GM23248 (cell line): ENCODE measurements around the gene PTPRK. TPM values are rescaled to one million over a fixed set of nuclear protein-coding genes. Genes with fewer than 3 reads are reported as not detected.

Experiments
- DNase-seq: peaks from one replicate; pipeline ENCODE4 v3.0.0-alpha.2; 2015
- H2AFZ ChIP-seq: fragments of 200-600 bp; sonication (generic); 2 replicates; pipeline ENCODE4 v1.6.1; 2016; ENCODE audit warnings: antibody characterized with exemption
- H3F3A ChIP-seq: fragments of 200-600 bp; sonication (generic); 2 replicates; pipeline ENCODE4 v1.6.1; 2016; ENCODE audit warnings: mild to moderate bottlenecking, antibody characterized with exemption, mixed run types; ENCODE audit not compliant: insufficient read depth
- H3K27ac ChIP-seq: fragments of 200-600 bp; sonication (generic); 2 replicates; pipeline ENCODE4 v1.5.1; 2016; ENCODE audit warnings: mild to moderate bottlenecking
- H3K27me3 ChIP-seq: fragments of 200-600 bp; sonication (generic); replicated peaks from 2 replicates; pipeline ENCODE4 v1.6.1; 2016; ENCODE audit warnings: mild to moderate bottlenecking; ENCODE audit not compliant: insufficient read depth
- H3K36me3 ChIP-seq: fragments of 200-600 bp; sonication (generic); 2 replicates; pipeline ENCODE4 v1.6.1; 2016; ENCODE audit warnings: low read depth, mild to moderate bottlenecking
- H3K4me1 ChIP-seq: fragments of 200-600 bp; sonication (generic); 2 replicates; pipeline ENCODE4 v1.6.1; 2016; ENCODE audit warnings: mild to moderate bottlenecking; ENCODE audit not compliant: insufficient read depth
- H3K4me2 ChIP-seq: fragments of 200-600 bp; sonication (generic); one replicate; pipeline ENCODE4 v1.6.1; 2016; ENCODE audit warnings: mild to moderate bottlenecking; ENCODE audit not compliant: unreplicated experiment
- H3K4me3 ChIP-seq: fragments of 200-600 bp; sonication (generic); 2 replicates; pipeline ENCODE4 v1.5.1; 2016; ENCODE audit warnings: mild to moderate bottlenecking
- H3K79me2 ChIP-seq: fragments of 200-600 bp; sonication (generic); 2 replicates; pipeline ENCODE4 v1.6.1; 2016; ENCODE audit warnings: mild to moderate bottlenecking; ENCODE audit not compliant: insufficient read depth
- H3K9ac ChIP-seq: fragments of 200-600 bp; sonication (generic); 2 replicates; pipeline ENCODE4 v1.6.1; 2016; ENCODE audit warnings: mild to moderate bottlenecking
- H3K9me2 ChIP-seq: fragments of 200-600 bp; sonication (generic); 2 replicates; pipeline ENCODE4 v1.6.1; 2016; ENCODE audit warnings: mixed run types, mild to moderate bottlenecking, moderate library complexity; ENCODE audit not compliant: insufficient read depth
- H3K9me3 ChIP-seq: fragments of 200-600 bp; sonication (generic); one replicate; pipeline ENCODE4 v1.6.1; 2017; ENCODE audit warnings: low read depth
- H4K20me1 ChIP-seq: fragments of 200-600 bp; sonication (generic); 2 replicates; pipeline ENCODE4 v1.6.0; 2016; ENCODE audit not compliant: insufficient read depth
- EZH2 ChIP-seq: fragments of 200-600 bp; sonication (generic); IDR thresholded peaks from 2 replicates; pipeline ENCODE4 v1.6.1; 2018; ENCODE audit warnings: antibody characterized with exemption, mild to moderate bottlenecking; ENCODE audit not compliant: insufficient read depth, poor library complexity, severe bottlenecking
- EZH2phosphoT487 ChIP-seq: fragments of 200-600 bp; sonication (generic); IDR thresholded peaks from 2 replicates; pipeline ENCODE4 v1.6.1; 2018; ENCODE audit warnings: antibody characterized with exemption, moderate library complexity, mild to moderate bottlenecking, low read depth; ENCODE audit not compliant: insufficient read depth
- WGBS, 2 experiments: methylation state at CpG; one replicate each; pipeline ENCODE4 v1.1.6; 2015 to 2017; ENCODE audit warnings: low lambda C conversion rate in 2 of 2, low coverage in 1 of 2; ENCODE audit errors: missing lambda C conversion rate in 2 of 2; 5-methylcytosine and 5-hydroxymethylcytosine counted together
- in situ Hi-C: fragments of 300-500 bp; cut with MboI; formaldehyde crosslinking; loops from 2 replicates; pipeline ENCODE4 v1.15.0; 2020
- polyA plus RNA-seq: library from polyadenylated mRNA; unstranded; fragments of >200 nt; fragmentation: Nextera tagmentation; extraction: Ambion mirVana; gene quantifications from 2 replicates; pipeline ENCODE4 v1.2.1, GENCODE V29; 2016
- total RNA-seq: library from RNA; depleted of rRNA; stranded (reverse); fragments of >200 nt; shearing (Covaris generic); gene quantifications from 2 replicates; pipeline ENCODE4 v1.2.3, GENCODE V29; 2014

The PTPRK gene
- total and polyA plus RNA-seq, 2 experiments from 2014 or later = 22.3 to 34.5 TPM

DNA sequence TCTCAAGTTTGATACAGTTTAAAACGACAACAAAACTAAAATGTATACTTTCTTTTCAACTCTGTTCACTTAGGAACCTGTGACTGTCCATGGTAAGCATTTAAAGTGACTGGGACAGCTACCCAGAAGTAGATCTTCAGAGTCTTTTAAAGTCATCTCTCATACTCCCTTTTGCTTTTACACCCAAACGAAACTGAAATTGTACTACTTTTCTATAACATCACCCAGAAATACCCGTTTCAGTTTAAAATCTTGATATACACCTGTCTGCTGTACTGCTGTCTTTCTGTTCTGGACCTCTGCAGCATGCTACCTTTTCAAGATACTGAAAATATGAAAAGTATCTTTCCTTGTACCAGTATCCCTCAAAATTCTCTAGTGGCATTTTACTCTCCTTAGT lies 449.2 kb downstream of the PTPRK start:
- Histone ChIP-seq H3K9me2 (no peaks in the 10 kb centered on the region), H3K9me3 (no peaks in the 10 kb centered on the region), H3K27me3 (no peaks in the 10 kb centered on the region), H3K4me1 (peaks cover 18% of the 10 kb centered on the region), H3K27ac (no peak overlapping the region), H3K9ac (no peak overlapping the region), H3F3A (peaks cover 13% of the 10 kb centered on the region; the same call in 1 of the 2 replicates), H2AFZ (no peak overlapping the region), H4K20me1 (no peaks in the 10 kb centered on the region), H3K79me2 (no peaks in the 10 kb centered on the region), H3K4me2 (no peak overlapping the region), H3K36me3 (no peaks in the 10 kb centered on the region), H3K4me3 (no peak overlapping the region)
- WGBS, 2 experiments = 81 to 91% methylated on average over 3 of the region's 3 CpGs
- in situ Hi-C loops = no loop called here
- TF ChIP-seq EZH2 = no peak
- DNase-seq = no peak

GRCh38 chr6:128070406-128070805 lies 450.0 kb downstream of the PTPRK start:
- peak overlapping the region; percentile 1 for H3K4me2 ChIP-seq
- WGBS, 2 experiments = 60 to 71% methylated on average over 3 of the region's 3 CpGs
- H3K9ac ChIP-seq = no peak overlapping the region
- peak; percentile 47 for DNase-seq
- H3K79me2 ChIP-seq = no peaks in the 10 kb centered on the region
- in situ Hi-C loops = no loop called here
- TF ChIP-seq EZH2 (no peak), EZH2phosphoT487 (no peak)
- no peak overlapping the region for H2AFZ ChIP-seq
- H4K20me1 ChIP-seq = no peaks in the 10 kb centered on the region
- H3K27me3 ChIP-seq = no peaks in the 10 kb centered on the region
- H3K4me1 ChIP-seq = peaks cover 18% of the 10 kb centered on the region
- no peaks in the 10 kb centered on the region for H3K9me3 ChIP-seq
- H3K27ac ChIP-seq = peak overlapping the region; percentile 46
- H3K9me2 ChIP-seq = no peaks in the 10 kb centered on the region
- H3K36me3 ChIP-seq = no peaks in the 10 kb centered on the region
- no peak overlapping the region for H3K4me3 ChIP-seq
- peaks cover 13% of the 10 kb centered on the region; the same call in 1 of the 2 replicates for H3F3A ChIP-seq

- H3K4me3 ChIP-seq = no peak overlapping the region
- 79 to 86% methylated on average over 2 of the region's 2 CpGs for WGBS, 2 experiments
- peak; percentile 81 for DNase-seq
- no peak overlapping the region for H2AFZ ChIP-seq
- H3K9me3 ChIP-seq = no peaks in the 10 kb centered on the region
- H3K27ac ChIP-seq = peak overlapping the region; percentile 46
- peaks cover 28% of the 10 kb centered on the region for H3K4me1 ChIP-seq
- no peaks in the 10 kb centered on the region for H4K20me1 ChIP-seq
- H3K79me2 ChIP-seq = no peaks in the 10 kb centered on the region
- H3K4me2 ChIP-seq = peak overlapping the region; percentile 22
- no peaks in the 10 kb centered on the region for H3K9me2 ChIP-seq
- H3F3A ChIP-seq = peaks cover 13% of the 10 kb centered on the region; the same call in 1 of the 2 replicates
- H3K9ac ChIP-seq = no peak overlapping the region
- H3K27me3 ChIP-seq = no peaks in the 10 kb centered on the region
- H3K36me3 ChIP-seq = no peaks in the 10 kb centered on the region
- in situ Hi-C loops = no loop called here
- TF ChIP-seq EZH2phosphoT487 (no peak), EZH2 (no peak)
Observed at GRCh38 chr6:128069188-128069587, 451.2 kb downstream of the PTPRK start.

- in situ Hi-C loops = no loop called here
Observed at GRCh38 chr6:128068119-128068479, 452.3 kb downstream of the PTPRK start.

More at GRCh38 chr6:128068119-128068479, 452.3 kb downstream of the PTPRK start:
- Histone ChIP-seq H3K36me3 (no peaks in the 10 kb centered on the region), H3F3A (peaks cover 13% of the 10 kb centered on the region; the same call in 1 of the 2 replicates), H3K9me3 (no peaks in the 10 kb centered on the region), H3K27ac (no peak overlapping the region), H3K9ac (no peak overlapping the region), H3K9me2 (no peaks in the 10 kb centered on the region), H3K4me1 (peaks cover 30% of the 10 kb centered on the region), H2AFZ (no peak overlapping the region), H3K4me3 (no peak overlapping the region), H3K27me3 (no peaks in the 10 kb centered on the region), H3K79me2 (no peaks in the 10 kb centered on the region), H3K4me2 (no peak overlapping the region), H4K20me1 (no peaks in the 10 kb centered on the region)
- TF ChIP-seq EZH2 = no peak
- TF ChIP-seq EZH2phosphoT487 = no peak
- DNase-seq = no peak
- WGBS, 2 experiments = 98 to 99% methylated on average over 5 of the region's 5 CpGs
